HG02840 (cell line): ENCODE results near the gene EPS8L2.

Experiments used
- ATAC-seq: cut with Tn5 transposase; IDR thresholded peaks from one replicate; pipeline ENCODE4 v1.9.1; 2021; ENCODE audit warnings: mild to moderate bottlenecking, moderate library complexity, moderate number of reproducible peaks; ENCODE audit not compliant: unreplicated experiment, low FRiP score

The EPS8L2 gene

GRCh38 chr11:705646-706438 is at the start of gene EPS8L2:
Gene EPS8L2 (plus strand): TSS chr11:706231. CDS start chr11:709408, 3,177 bp downstream.
- ATAC-seq = no peak

DNA sequence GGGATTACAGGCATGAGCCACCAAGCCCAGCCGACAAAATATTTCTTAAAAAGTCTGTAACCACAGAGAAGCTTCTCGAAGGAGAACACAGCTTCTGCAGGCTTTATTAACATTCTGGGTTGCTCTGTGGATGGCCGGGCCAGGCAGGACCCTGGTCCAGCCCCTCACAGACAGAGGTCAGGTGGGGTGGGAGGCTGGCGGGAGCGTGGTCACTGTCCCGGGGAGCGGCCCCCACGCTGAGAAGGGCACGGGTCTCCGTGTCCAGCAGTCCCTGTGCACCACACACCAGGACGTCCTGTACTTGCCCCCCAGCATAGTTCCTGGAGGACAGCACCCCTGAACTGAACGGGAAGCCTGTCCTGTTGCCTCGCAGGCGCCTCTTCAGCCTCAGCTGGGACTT is 49.6 kb upstream of the EPS8L2 start:
- no peak for ATAC-seq

DNA sequence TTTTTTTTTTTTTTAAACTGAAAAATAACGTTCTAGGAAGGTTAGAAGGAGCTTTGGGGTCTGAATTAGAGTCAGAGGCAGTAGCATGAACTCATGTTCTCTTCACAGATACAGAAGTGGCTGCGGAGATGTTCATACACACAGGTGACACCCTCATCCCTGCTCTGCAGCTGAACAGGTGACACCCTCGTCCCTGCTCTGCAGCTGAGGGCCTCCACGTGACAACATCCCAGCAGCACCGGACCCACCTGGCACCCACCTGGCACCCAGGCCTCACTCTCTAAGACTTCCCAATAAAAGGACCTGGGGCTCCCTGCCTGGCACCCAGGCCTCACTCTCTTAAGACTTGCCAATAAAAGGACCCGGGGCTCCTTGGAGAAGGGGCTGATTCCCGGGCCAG is 49.2 kb upstream of the EPS8L2 start:
- ATAC-seq = no peak

- no peak for ATAC-seq
Measured at GRCh38 chr11:657691-658126, 48.3 kb upstream of the EPS8L2 start.

GRCh38 chr11:659532-660085 is 46.4 kb upstream of the EPS8L2 start:
- ATAC-seq = no peak

DNA sequence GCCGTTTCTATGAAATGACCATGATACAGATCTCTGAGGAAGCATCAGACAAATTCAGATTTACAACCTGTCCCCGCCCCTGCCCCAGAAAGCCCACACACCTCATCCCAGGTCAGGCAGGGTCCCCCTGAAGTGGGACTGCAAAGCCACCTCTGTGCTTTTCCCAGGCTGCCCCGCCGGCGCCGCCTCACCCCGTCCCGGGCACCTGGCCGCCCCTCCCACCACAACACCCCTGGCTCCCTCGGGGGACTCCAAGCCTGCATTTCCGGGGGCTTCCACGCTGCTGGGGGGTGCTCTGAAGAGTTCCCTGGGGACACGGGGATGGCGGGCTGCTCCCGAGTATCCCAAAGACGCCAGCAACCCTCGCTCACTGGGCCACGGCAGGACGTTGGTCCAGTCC is 45.8 kb upstream of the EPS8L2 start:
- no peak for ATAC-seq

- no peak for ATAC-seq
Measured at GRCh38 chr11:660681-661444, 45.2 kb upstream of the EPS8L2 start.

DNA sequence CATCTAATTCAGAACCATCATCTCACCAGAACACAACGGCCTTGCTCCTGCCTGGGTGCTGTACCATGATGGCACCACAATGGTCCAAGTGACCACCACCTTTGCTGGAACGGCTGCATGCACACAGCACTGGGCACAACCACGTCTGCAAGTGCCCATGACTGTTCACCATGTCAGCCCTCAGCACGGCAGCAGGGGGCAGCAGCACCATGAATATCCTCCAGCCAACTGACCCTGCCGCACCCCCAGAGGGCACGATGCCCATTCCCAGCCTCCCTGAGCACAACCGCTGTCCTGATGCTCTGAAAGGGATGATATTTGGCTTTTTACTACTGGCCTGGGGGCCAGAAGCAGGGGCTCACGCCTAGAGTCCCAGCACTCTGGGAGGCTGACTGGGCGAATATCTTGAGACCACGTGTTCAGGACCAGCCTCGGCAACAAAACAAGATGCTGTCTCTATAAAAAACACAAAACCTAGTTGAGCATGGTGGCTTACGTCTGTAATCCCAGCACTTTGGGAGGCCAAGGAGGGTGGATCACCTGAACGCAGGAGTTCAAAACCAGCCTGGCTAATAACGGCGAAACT is 43.2 kb upstream of the EPS8L2 start:
- no peak for ATAC-seq

DNA sequence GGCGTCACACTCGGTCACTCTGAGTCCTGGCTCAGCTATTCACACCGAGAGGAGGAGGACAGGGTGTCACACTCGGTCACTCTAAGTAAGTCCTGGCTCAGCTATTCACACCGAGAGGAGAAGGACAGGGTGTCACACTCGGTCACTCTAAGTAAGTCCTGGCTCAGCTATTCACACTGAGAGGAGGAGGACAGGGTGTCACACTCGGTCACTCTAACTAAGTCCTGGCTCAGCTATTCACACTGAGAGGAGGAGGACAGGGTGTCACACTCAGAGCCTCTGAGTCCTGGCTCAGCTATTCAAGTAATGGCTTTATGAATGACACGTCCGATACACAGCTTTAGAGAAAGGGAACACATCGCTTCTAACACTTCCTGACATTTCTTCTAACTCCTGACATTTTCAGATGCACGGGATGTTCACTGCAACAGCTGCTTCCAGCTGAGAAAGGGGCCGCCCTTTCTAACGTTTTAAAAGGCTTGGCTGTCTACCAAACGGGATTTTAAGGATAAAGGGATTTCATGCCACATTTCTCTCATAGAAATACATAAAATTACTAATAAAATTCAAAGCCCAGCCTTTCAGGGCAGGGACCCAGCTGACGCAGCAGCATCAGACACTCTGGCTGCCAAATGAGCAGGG is 40.8 kb upstream of the EPS8L2 start:
- ATAC-seq = no peak

- ATAC-seq = no peak
Measured at GRCh38 chr11:665704-666281, 40.2 kb upstream of the EPS8L2 start.

- no peak for ATAC-seq
Measured at GRCh38 chr11:673866-674265, 32.2 kb upstream of the EPS8L2 start.

GRCh38 chr11:674406-674805 is 31.6 kb upstream of the EPS8L2 start:
- no peak for ATAC-seq

GRCh38 chr11:678297-678696 is 27.7 kb upstream of the EPS8L2 start:
- no peak for ATAC-seq

DNA sequence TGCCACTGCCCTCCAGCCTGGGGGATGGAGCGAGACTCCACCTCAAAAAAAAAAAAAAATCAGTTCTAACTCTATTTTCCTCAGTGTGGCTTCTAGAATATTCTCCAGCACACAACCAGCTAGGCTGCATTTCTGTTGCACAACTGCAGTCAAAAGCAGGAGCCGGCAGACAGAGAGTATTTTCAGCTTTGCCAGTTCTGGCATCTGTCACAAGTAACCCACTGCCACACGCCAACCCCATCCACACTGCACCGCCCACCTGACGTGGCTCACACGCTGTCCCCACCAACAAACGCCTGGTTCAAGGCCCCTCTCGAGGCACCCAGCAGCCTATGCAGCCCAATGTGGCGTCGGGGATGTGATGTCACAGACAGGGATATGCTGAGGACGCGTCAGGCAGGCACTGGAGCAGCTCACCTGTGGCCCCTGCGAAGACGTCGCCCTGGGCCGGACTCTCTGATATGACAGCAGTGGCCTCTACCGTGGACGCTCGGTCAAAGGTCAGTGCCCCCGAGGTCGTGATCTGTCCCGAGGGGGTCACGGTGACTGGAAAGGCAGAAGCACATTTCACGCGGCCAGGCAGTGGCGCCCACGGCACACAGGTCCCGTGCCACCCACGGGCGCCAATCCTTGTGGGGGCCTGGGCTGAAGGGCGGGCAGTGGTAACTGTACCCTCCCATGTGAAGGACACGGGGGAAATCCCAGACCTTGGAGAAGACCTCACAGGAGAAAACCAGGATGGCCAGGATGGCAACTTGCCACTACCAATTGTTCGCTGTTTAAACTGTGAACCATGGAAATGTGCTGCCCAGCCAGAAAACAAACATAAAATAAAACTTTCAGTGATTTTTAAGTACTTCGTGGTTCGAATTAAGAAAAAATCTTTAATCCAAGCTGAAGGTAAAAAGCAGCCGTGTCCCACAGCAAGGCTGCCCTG is 26.5 kb upstream of the EPS8L2 start:
- no peak for ATAC-seq

- no peak for ATAC-seq
Measured at GRCh38 chr11:680476-680875, 25.6 kb upstream of the EPS8L2 start.

- ATAC-seq = no peak
Measured at GRCh38 chr11:680970-681369, 25.1 kb upstream of the EPS8L2 start.

DNA sequence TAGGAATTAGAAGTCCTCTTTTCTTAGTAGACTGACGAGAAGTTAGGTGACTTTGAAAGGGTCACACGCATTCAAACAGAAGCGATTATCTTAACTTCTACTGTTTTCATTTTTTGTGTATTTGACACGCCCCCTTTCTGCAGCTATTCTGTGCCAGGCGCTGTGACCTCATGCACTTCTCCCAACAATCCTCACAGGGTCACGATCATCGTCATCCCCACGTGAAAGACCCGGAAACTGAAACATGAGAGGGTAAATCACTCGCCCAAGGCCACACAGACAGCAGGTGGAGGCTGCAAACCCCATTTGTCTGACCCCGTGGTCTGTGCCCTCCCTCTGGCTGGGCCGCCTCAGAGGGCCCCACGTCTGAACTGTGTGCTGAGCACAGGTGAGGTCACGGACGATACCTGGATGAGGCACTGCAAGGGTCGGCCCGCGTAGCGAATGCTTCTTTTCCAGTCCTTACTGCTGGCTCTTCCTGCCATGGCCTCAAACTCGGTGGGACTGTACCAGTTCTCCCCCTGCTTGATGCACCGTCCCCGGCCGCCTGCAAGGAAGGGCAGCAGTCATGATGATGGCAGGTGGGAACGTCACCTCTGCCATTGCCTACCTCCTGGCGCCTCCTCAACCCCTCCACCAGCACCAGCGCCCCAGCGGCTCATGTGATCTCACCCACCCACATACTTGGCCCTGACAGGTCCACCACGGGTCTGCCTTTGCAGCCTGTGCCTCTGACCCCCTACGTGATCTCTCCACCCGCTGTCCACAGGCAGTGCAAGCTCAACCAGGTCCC is 19.4 kb upstream of the EPS8L2 start:
- no peak for ATAC-seq

GRCh38 chr11:687751-688150 is 18.3 kb upstream of the EPS8L2 start:
- no peak for ATAC-seq
